Measurements from ENCODE around the gene SEMA3C. TPM values are rescaled to one million over a fixed set of nuclear protein-coding genes. Genes with fewer than 3 reads are reported as not detected.

The SEMA3C gene
- polyA plus RNA-seq, 1 donor from 2014 or later, result 386 TPM

- H4K20me1 ChIP-seq (ENCODE audit: insufficient read depth), result no peaks in the 10 kb centered on the region
- H3K79me2 ChIP-seq (replicated peaks; ENCODE audit: insufficient read depth, low read length), result peaks cover 6% of the 10 kb centered on the region
- H3K36me3 ChIP-seq (ENCODE audit: insufficient read depth, low read length), result peaks cover 7% of the 10 kb centered on the region
- no peak overlapping the region for H3K9ac ChIP-seq (ENCODE audit: low read length)
- H3K9me2 ChIP-seq (ENCODE audit: insufficient read depth, low read length), result no peaks in the 10 kb centered on the region
- H3K9me3 ChIP-seq (ENCODE audit: low read length), result no peaks in the 10 kb centered on the region
- no peak overlapping the region for H2AFZ ChIP-seq (ENCODE audit: low read depth, low read length)
- H3K4me3 ChIP-seq (ENCODE audit: low read length), result no peak overlapping the region
- no peaks in the 10 kb centered on the region for H3K27me3 ChIP-seq (ENCODE audit: insufficient read depth, low read depth, low read length)
- H3F3A ChIP-seq (ENCODE audit: insufficient read depth, low read length, poor library complexity, severe bottlenecking), result no peaks in the 10 kb centered on the region
- TF ChIP-seq EP300 (conservative IDR thresholded peaks at IDR 0.05; ENCODE audit: poor library complexity, severe bottlenecking) (no peak), MXI1 (conservative IDR thresholded peaks at IDR 0.05; ENCODE audit: poor library complexity, severe bottlenecking) (no peak), POLR2AphosphoS5 (IDR thresholded peaks at IDR 0.05) (no peak), CTCF (IDR thresholded peaks at IDR 0.05; ENCODE audit: poor library complexity, severe bottlenecking) (no peak), EZH2 (IDR thresholded peaks at IDR 0.05; ENCODE audit: borderline replicate concordance, insufficient read depth, low read length, poor library complexity, severe bottlenecking) (no peak), SMC3 (conservative IDR thresholded peaks at IDR 0.05; ENCODE audit: poor library complexity) (no peak), REST (IDR thresholded peaks at IDR 0.05; ENCODE audit: borderline replicate concordance) (no peak), TAF1 (IDR thresholded peaks at IDR 0.05; ENCODE audit: low read depth) (no peak), RAD21 (conservative IDR thresholded peaks at IDR 0.05) (no peak)
- H3K27ac ChIP-seq (ENCODE audit: low read length), result no peak overlapping the region
- H3K4me2 ChIP-seq (ENCODE audit: low read length), result no peak overlapping the region
These were observed 88.8 kb downstream of the SEMA3C start for GRCh38 chr7:80830010-80830409.

- no peak overlapping the region for H3K4me2 ChIP-seq (ENCODE audit: low read length)
- peaks cover 6% of the 10 kb centered on the region for H3K79me2 ChIP-seq (replicated peaks; ENCODE audit: insufficient read depth, low read length)
These were observed 89.3 kb downstream of the SEMA3C start for GRCh38 chr7:80829527-80829926.

More at GRCh38 chr7:80829527-80829926, 89.3 kb downstream of the SEMA3C start:
- H3K4me3 ChIP-seq (ENCODE audit: low read length), result no peak overlapping the region
- no peak overlapping the region for H3K27ac ChIP-seq (ENCODE audit: low read length)
- peaks cover 7% of the 10 kb centered on the region for H3K36me3 ChIP-seq (ENCODE audit: insufficient read depth, low read length)
- no peaks in the 10 kb centered on the region for H4K20me1 ChIP-seq (ENCODE audit: insufficient read depth)
- H3K27me3 ChIP-seq (ENCODE audit: insufficient read depth, low read depth, low read length), result no peaks in the 10 kb centered on the region
- H3F3A ChIP-seq (ENCODE audit: insufficient read depth, low read length, poor library complexity, severe bottlenecking), result no peaks in the 10 kb centered on the region
- no peak overlapping the region for H3K9ac ChIP-seq (ENCODE audit: low read length)
- H2AFZ ChIP-seq (ENCODE audit: low read depth, low read length), result no peak overlapping the region
- H3K9me3 ChIP-seq (ENCODE audit: low read length), result no peaks in the 10 kb centered on the region
- no peaks in the 10 kb centered on the region for H3K9me2 ChIP-seq (ENCODE audit: insufficient read depth, low read length)
- TF ChIP-seq MXI1 (conservative IDR thresholded peaks at IDR 0.05; ENCODE audit: poor library complexity, severe bottlenecking), result no peak
- no peak for TF ChIP-seq CTCF (IDR thresholded peaks at IDR 0.05; ENCODE audit: poor library complexity, severe bottlenecking)

All from neural cell (in vitro differentiated cells).